GM18505 (cell line): Measurements from ENCODE around the gene ANKAR.

Source experiments
- ATAC-seq: cut with Tn5 transposase; IDR thresholded peaks from one replicate; pipeline ENCODE4 v1.9.1; 2021; ENCODE audit not compliant: unreplicated experiment
- POLR2A ChIP-seq: IDR thresholded peaks from 4 replicates; pipeline ENCODE4 v1.6.1; 2011; ENCODE audit warnings: borderline replicate concordance; ENCODE audit not compliant: insufficient read depth, insufficient read length; ENCODE audit errors: extremely low read depth

Gene ANKAR

DNA sequence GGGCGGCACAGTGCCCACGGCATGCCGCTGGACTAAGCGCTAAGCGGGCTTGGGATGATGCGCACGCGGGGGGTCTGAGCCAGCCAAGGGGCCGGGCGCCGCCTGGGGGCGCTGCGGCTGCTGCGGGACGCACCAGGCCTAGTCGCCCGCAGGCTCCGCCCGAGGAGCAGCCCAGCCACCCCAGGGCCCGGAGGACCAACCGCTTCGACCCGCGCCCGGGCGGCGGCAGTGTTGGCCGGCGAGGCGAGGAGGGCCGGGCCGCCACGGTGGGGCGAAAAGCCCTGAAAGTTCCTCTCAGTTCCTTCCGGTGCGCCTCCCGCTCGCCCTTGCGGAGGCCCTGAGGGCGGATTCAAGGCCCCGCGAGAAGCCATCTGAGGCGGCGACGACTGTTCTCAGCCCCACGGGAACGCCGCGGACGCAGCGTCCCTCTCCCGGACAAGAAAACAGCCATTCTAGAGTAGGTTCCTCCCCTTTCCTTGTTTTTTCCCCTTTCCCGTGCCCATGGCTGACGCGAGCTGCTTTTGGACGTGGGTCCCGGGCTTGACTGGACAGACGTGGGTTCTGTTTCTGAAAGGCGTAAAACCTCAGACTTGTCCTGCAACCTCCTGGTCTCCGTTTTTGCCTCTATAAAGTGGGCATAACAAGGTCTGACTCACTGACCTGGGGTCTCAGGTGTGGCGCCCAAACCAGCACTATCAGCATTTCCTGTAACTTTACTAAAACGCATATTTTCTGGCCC is at the start of gene ANKAR:
ANKAR (plus strand) TSS at position 297 of the 739 bp plus-strand sequence. CDS start 1,821 bp downstream, outside the sequence.
- TF ChIP-seq POLR2A = peak; percentile 83
- peak; percentile 98 for ATAC-seq

- no peak for ATAC-seq
- TF ChIP-seq POLR2A = no peak
Measured at GRCh38 chr2:189625636-189626035, 48.8 kb upstream of the ANKAR start.

DNA sequence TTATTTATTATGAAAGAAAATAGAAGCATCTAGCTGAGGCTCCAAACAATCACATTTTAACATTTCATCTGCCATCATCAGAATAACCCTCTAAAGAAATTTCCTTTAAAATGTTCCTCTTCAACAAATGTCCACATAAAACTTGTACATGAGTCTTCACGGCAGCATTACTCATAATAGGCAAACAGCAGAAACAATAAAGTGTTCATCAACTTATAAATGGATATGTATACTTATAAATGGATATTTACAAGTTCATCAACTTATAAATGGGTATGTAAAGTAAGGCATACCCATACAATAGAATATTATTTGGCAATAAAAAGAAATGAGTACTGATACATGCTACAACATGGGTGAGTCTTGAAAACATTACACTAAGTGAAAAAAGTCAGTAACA is 46.7 kb upstream of the ANKAR start:
- ATAC-seq = no peak
- TF ChIP-seq POLR2A = no peak

GRCh38 chr2:189628817-189629530 is 45.5 kb upstream of the ANKAR start:
- ATAC-seq = no peak
- TF ChIP-seq POLR2A = no peak

DNA sequence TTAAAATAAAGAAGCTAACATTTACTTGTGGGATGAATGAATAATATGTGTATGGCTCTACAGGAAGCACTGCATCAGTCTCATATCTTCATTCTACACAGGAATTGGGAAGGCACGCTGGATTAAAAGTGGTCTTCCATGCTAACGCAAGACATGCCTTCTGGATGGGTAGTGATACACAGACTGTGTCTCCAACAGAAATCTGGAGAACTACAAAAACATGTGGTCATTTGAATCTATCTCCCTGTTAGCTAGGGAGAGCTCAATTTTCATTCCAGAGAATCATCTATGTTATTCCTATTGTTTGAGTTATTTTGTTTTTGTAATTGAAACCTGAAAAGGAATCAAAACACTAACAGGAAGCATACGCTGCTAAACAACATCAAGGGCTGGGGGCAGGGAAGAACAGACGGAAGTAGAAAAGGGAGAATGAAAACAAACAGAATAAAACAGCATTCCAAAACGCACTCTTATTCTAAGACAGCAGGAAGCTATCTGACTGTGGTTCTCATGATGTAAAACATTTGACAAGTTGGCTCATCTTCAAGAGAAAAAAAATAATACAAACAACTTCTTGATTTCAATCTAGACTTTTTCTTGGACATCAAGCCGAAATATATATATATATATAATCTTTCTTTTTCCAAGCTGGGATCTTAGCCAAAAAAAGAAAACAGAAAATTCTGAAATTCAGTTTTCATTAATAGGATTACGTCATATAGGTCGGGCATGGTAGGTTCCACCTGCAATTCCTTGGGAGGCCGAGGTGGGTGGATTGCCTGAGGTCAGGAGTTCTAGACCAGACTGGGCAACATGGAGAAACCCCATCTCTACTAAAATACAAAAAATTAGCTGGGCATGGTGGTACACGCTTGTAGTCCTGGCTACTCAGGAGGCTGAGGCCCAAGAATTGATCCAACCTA is 44.7 kb upstream of the ANKAR start:
- TF ChIP-seq POLR2A = no peak

DNA sequence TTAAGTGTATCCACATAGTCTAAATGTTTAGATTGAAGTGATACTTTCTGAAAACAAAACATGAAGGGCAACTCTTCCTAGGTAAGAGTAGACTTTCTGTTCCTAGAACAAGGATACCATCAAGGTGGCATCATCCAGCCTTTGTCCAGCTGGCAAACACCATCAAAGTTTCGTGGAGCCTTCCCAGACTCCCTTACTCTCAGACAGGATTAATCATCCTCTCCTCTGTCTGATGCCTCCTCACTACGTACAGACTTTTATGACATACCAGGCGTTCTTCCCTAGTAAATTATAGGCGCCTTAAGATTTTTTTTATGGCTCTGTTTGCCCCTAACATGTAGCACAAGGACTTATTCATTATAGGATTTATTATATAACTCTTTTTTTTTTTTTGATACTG is 42.6 kb upstream of the ANKAR start:
- no peak for TF ChIP-seq POLR2A
- ATAC-seq = no peak

More for the DNA sequence above, 44.7 kb upstream of the ANKAR start:
- ATAC-seq = no peak

- TF ChIP-seq POLR2A = no peak
- ATAC-seq = no peak
Measured at GRCh38 chr2:189633392-189633811, 41.1 kb upstream of the ANKAR start.

DNA sequence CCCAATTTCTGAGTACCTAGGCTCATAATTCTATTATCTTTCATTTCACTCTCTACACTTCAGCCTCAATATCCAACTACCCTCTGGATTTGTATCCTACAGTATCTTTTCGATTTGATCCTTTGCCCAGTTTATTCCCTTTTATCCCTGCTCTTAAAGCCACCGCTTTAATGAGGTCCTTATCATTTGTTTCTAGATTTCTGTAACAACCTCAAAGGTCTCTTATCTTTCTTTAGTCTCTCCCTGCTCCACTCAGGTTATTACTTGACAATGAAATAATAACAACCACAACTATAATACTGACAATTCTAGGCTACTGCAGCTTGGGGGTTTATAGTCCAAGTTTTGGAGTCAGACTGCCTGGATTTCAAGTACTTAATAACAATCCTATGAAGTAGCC is 39.1 kb upstream of the ANKAR start:
- TF ChIP-seq POLR2A = no peak
- ATAC-seq = no peak

- ATAC-seq = no peak
- no peak for TF ChIP-seq POLR2A
Measured at GRCh38 chr2:189638301-189639006, 36.0 kb upstream of the ANKAR start.

GRCh38 chr2:189639007-189639609 is 35.4 kb upstream of the ANKAR start:
- TF ChIP-seq POLR2A = no peak
- no peak for ATAC-seq

GRCh38 chr2:189641002-189641401 is 33.5 kb upstream of the ANKAR start:
- no peak for ATAC-seq
- no peak for TF ChIP-seq POLR2A

DNA sequence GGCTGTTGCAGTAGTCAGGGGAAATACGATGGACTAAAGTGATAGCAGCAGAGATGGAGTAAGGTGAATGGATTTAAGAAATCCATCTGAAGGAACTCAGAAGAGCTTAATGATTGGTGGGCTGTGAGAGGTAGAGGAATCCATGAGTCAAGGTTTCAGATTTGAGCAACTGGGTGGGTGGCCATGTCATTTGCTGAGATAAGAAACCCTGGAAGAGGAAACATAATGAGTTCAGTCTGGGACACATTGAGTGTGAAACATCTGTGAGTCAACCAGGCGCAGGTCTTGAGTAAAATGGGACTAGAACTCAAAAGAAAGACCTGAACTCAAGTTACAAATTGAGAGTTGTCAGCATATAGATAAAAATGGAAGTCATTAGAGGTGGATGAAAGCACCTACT is 32.9 kb upstream of the ANKAR start:
- no peak for ATAC-seq

DNA sequence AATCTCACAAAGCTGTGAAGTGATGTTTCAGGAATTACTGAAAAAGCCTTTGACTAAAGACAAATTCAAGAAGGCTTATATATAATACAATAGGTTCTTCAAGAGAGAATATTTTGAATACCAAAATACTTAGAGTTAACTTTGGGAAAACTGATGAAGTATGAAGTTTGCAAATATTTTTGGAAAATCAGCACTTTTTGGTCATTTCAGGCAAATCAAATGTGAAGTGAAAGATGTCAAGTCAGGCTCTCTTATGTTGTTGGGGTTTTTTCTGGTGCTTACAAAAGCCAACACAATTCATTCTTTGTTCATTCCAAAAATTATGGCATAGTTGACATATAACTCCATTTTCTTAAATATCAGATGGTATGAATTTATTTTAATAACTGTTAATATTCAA is 27.9 kb upstream of the ANKAR start:
- TF ChIP-seq POLR2A = no peak
- ATAC-seq = no peak

More for the DNA sequence above, 32.9 kb upstream of the ANKAR start:
- no peak for TF ChIP-seq POLR2A

- no peak for ATAC-seq
- TF ChIP-seq POLR2A = no peak
Measured at GRCh38 chr2:189648846-189649509, 25.5 kb upstream of the ANKAR start.
